ENCODE data around the gene SQOR.

GRCh38 chr15:45589256-45589655 is 45.6 kb upstream of the SQOR start:
- TF ChIP-seq CTCF (IDR thresholded peaks at IDR 0.05) (no peak), POLR2A (IDR thresholded peaks at IDR 0.05) (no peak), POLR2AphosphoS5 (IDR thresholded peaks at IDR 0.05) (no peak), EP300 (IDR thresholded peaks at IDR 0.05) (no peak)

Data from stomach (tissue), 4 donors.